Measurements from ENCODE around the gene WWOX.

- TF ChIP-seq CTCF (IDR thresholded peaks at IDR 0.05; ENCODE audit: low read depth, low read length) = no peak
- TF ChIP-seq POLR2A (IDR thresholded peaks at IDR 0.05; ENCODE audit: extremely low read depth, insufficient read length) = no peak
Observed at GRCh38 chr16:78494105-78494504, 394.7 kb downstream of the WWOX start.

Data from NB4 (cell line).